T-helper 1 cell treated with Interleukin-12 subunit alpha and Interleukin-12 subunit beta and Interleukin-4 antibody, amounts not matched to agents 30 μg/mL and 1 μg/mL, for 36 hours (primary cell): ENCODE data around the gene CPHXL2.

ENCODE experiments used
- H3K27ac Mint-ChIP-seq: one replicate; pipeline ENCODE4 v1.8.0; 2021; ENCODE audit warnings: mild to moderate bottlenecking, mixed read lengths
- H3K27me3 Mint-ChIP-seq: one replicate; pipeline ENCODE4 v1.8.0; 2021; ENCODE audit warnings: low read depth, mixed read lengths
- H3K36me3 Mint-ChIP-seq: one replicate; pipeline ENCODE4 v1.8.0; 2021; ENCODE audit warnings: low read depth, mixed read lengths
- H3K4me1 Mint-ChIP-seq: one replicate; pipeline ENCODE4 v1.8.0; 2021; ENCODE audit warnings: low read depth, mixed read lengths
- H3K4me3 Mint-ChIP-seq: one replicate; pipeline ENCODE4 v1.8.0; 2021; ENCODE audit warnings: mild to moderate bottlenecking, moderate library complexity, mixed read lengths
- H3K9me3 Mint-ChIP-seq: one replicate; pipeline ENCODE4 v1.8.0; 2021; ENCODE audit warnings: mixed read lengths

CPHXL2 gene

DNA sequence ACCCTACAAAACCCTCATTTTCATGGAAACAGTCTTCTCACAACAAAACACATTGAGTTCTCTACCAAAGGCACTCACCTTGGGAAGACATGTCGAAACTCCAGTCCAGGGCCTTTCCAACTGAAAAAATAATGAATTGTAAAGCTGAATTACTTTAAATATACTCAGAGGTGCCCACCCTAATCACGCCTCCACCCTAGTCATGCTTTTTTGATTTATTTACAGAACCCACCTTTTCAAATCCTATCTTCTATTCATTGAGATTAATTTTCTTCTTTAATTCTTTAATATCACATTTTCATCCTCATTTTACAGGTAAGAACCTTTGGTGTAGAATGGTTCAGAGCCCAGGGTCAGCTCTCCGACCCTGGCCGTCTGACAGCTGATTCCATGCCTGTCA, at the start of gene CPHXL2:
CPHXL2 (minus strand) TSS at position 101 of the 400 bp plus-strand sequence; CDS start at position 91, 10 bp downstream.
- no peaks in the 10 kb centered on the region for H3K9me3 Mint-ChIP-seq
- no peaks in the 10 kb centered on the region for H3K27me3 Mint-ChIP-seq
- H3K36me3 Mint-ChIP-seq = no peaks in the 10 kb centered on the region
- H3K4me3 Mint-ChIP-seq = no peak within 1 kb of the TSS
- no peak within 1 kb of the TSS for H3K27ac Mint-ChIP-seq
- H3K4me1 Mint-ChIP-seq = no peaks in the 10 kb centered on the region

DNA sequence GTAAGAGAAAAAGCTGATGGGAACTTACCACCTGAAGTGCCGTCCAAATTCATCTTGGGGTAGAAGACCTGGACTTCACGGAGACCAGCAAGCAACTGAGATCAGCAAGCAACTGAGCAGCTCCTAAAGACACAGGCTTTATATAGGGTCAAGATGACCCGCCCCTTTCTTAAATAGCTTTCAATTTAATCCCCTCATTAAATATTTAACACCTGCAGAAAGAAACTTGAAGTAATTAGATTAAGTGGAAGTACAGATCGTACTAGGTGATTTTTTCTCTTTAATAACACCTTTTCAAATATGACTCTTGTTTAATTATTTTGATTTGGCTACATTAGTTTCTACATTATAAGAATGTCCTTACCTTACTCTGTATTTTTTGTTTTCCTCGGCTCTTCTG, 49.6 kb upstream of the CPHXL2 start, which contains the start of gene CPHXL:
CPHXL (minus strand) TSS at position 101 of the 400 bp plus-strand sequence; CDS start at position 53, 48 bp downstream.
- no peak within 1 kb of the TSS for H3K4me3 Mint-ChIP-seq

DNA sequence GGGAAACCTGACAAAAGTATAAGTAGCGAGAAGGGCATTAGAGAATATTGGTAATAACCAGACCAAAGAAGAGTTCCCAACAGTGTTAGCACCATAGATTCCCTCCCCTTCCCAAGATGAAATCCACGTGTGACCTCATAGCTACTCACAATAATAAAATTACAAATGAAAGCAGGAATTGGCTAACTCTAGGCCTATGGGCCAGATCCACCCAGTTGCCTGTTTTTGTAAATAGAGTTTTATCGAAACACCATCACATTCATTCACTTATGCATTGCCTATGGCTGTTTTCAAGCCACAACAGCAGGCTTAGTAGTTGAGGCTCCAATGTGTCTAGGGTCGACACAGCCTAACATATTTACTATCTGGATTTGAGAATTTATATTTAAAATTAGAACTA, 41.6 kb upstream of the CPHXL2 start:
- H3K4me1 Mint-ChIP-seq = no peaks in the 10 kb centered on the region
- H3K36me3 Mint-ChIP-seq = no peaks in the 10 kb centered on the region
- no peak overlapping the region for H3K27ac Mint-ChIP-seq
- H3K9me3 Mint-ChIP-seq = no peaks in the 10 kb centered on the region
- no peak overlapping the region for H3K4me3 Mint-ChIP-seq
- no peaks in the 10 kb centered on the region for H3K27me3 Mint-ChIP-seq

More for the DNA sequence above, 49.6 kb upstream of the CPHXL2 start, which contains the start of gene CPHXL:
- H3K36me3 Mint-ChIP-seq = no peaks in the 10 kb centered on the region
- no peaks in the 10 kb centered on the region for H3K9me3 Mint-ChIP-seq
- H3K4me1 Mint-ChIP-seq = no peaks in the 10 kb centered on the region
- no peak within 1 kb of the TSS for H3K27ac Mint-ChIP-seq
- H3K27me3 Mint-ChIP-seq = no peaks in the 10 kb centered on the region

DNA sequence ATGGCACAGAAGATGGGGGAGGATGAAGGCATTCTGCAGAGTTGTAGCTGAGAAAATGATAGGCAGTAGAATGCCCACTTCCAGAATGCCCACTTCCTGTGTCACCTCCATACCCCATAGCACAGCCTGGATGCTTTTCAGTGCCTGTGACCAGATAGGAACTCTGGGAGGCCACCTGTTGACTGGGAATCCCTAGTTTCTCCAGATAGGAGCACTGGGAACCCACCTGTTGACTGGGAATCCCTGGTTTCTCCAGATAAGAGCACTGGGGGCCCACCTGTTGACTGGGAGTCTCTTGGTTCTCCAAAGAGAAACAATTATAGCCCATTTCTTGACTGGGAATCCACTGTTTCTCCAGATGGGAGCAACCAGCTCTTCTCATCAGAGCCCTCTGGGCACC, 37.9 kb upstream of the CPHXL2 start:
- Mint-ChIP-seq H3K27me3 (no peaks in the 10 kb centered on the region), H3K36me3 (no peaks in the 10 kb centered on the region)

DNA sequence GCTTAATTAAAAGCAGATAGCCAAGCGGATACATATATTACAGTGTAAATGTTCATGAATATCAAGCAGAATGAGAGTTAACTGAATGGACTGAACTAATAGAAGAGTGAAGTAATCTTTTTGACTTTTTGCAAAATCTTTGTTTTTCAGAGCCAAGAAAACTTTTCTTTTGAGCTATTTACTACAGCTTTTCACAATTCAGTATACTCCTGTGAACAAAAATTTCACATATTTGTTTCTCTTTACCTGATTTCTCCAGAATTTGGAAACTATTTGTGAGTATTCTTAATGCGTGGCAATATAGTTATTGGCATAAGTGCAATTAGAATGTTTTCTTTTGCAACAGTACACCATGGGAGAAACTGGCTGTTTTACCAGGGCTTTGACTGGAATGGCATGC, 33.5 kb upstream of the CPHXL2 start:
- H3K9me3 Mint-ChIP-seq = peaks cover 13% of the 10 kb centered on the region
- H3K36me3 Mint-ChIP-seq = no peaks in the 10 kb centered on the region
- H3K27ac Mint-ChIP-seq = no peak overlapping the region
- H3K4me3 Mint-ChIP-seq = no peak overlapping the region
- no peaks in the 10 kb centered on the region for H3K27me3 Mint-ChIP-seq
- H3K4me1 Mint-ChIP-seq = no peaks in the 10 kb centered on the region

More for the DNA sequence above, 37.9 kb upstream of the CPHXL2 start:
- no peak overlapping the region for H3K27ac Mint-ChIP-seq
- H3K4me3 Mint-ChIP-seq = no peak overlapping the region
- H3K9me3 Mint-ChIP-seq = peaks cover 6% of the 10 kb centered on the region
- H3K4me1 Mint-ChIP-seq = no peaks in the 10 kb centered on the region

DNA sequence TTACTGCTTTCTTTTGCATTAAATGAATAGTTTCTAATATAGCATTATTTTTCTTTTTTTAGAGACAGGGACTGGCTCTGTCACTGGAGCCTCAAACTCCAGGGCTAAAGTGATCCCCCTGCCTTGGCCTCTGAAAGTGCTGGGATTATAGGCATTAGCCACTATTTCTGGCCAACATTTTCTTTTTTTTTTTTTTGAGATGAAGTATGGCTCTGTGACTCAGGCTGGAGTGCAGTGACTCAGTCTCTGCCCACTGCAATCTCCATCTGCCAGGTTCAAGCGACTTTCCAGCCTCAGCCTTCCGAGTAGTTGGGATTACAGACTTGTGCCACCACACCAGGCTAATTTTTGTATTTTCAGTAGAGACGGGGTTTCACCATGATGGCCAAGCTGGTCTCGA, 26.5 kb upstream of the CPHXL2 start:
- Mint-ChIP-seq H3K4me1 (no peaks in the 10 kb centered on the region), H3K27me3 (no peaks in the 10 kb centered on the region), H3K27ac (no peak overlapping the region), H3K36me3 (no peaks in the 10 kb centered on the region), H3K9me3 (peaks cover under 1% of the 10 kb centered on the region), H3K4me3 (no peak overlapping the region)

DNA sequence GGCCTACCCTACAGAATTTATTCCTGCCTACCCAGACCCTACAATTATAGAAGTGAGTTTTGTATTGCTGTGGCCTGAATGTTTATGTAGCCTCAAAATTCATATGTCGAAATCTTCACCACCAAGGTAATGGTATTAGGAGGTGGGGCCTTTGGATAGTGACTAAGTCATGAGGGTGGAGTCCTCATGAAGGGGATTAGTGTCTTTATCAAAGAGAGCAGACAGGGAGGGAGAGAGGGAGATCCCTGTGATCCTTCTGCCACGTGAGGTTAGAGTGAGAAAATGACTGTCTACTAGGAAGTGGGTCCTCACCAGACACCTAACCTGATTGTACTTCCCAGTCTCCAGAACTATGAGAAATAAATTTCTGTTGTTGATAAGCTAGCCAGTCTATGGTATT, 25.4 kb upstream of the CPHXL2 start:
- no peaks in the 10 kb centered on the region for H3K4me1 Mint-ChIP-seq
- H3K27ac Mint-ChIP-seq = no peak overlapping the region
- H3K36me3 Mint-ChIP-seq = no peaks in the 10 kb centered on the region
- no peaks in the 10 kb centered on the region for H3K27me3 Mint-ChIP-seq
- no peaks in the 10 kb centered on the region for H3K9me3 Mint-ChIP-seq
- no peak overlapping the region for H3K4me3 Mint-ChIP-seq

DNA sequence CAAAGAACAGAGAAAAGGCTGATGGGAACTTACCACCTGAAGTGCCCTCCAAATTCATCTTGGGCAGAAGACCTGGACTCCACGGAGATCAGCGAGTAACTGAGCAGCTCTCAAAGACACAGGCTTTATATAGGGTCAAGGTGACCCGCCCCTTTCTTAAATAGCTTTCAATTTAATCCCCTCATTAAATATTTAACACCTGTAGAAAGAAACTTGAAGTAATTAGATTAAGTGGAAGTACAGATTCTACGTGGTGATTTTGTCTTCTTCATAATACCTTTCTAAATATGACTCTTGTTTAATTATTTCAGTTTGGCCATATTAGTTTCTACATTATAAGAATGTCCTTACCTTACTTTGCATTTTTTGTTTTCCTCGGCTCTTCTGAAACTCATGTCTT, 24.6 kb upstream of the CPHXL2 start, which contains the start of gene DUXB:
DUXB (minus strand) TSS at position 101 of the 400 bp plus-strand sequence; CDS start at position 58, 43 bp downstream.
- H3K4me3 Mint-ChIP-seq = no peak within 1 kb of the TSS
- H3K4me1 Mint-ChIP-seq = no peaks in the 10 kb centered on the region
- H3K27me3 Mint-ChIP-seq = no peaks in the 10 kb centered on the region
- H3K36me3 Mint-ChIP-seq = no peaks in the 10 kb centered on the region
- H3K27ac Mint-ChIP-seq = no peak within 1 kb of the TSS
- H3K9me3 Mint-ChIP-seq = no peaks in the 10 kb centered on the region

DNA sequence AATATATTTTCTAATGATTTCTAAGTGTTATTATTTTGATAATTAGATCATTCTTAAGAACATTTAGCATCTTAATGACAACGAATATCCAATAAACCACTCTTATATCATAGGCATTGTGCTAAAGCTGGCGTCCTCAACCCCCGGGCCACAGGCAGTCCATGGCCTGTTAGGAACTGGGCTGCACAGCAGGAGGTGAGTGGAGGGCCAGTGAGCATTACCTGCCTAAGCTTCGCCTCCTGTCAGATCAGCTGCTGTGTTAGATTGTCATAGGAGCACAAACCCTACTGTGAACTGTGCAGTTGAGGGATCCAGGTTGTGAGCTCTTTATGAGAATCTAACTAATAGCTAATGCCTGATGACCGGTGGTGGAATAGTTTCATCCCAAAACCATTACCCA, 20.8 kb upstream of the CPHXL2 start:
- H3K27ac Mint-ChIP-seq = no peak overlapping the region
- H3K4me3 Mint-ChIP-seq = no peak overlapping the region
- no peaks in the 10 kb centered on the region for H3K27me3 Mint-ChIP-seq
- no peaks in the 10 kb centered on the region for H3K9me3 Mint-ChIP-seq
- no peaks in the 10 kb centered on the region for H3K4me1 Mint-ChIP-seq
- H3K36me3 Mint-ChIP-seq = no peaks in the 10 kb centered on the region

DNA sequence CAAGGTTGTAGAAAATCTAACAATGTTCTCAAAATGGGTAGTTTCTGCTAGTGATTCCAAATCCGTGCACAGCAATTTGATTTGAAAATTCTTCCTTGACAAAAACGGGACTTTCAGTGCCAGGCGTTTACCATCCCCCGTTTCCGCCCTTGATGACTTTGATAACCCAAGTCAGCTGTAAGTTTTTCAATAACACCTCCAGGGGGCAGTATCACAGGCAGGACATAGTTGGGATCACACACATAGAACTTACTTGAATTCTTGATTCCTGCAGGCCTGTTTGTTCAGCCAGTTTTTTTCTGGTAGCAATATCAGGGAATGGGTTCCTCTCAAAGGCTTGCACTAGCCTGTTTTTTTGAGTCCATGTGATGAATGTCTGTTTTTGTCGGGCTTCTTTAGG, 18.9 kb upstream of the CPHXL2 start:
- Mint-ChIP-seq H3K36me3 (no peaks in the 10 kb centered on the region), H3K9me3 (no peaks in the 10 kb centered on the region), H3K4me3 (no peak overlapping the region), H3K27ac (no peak overlapping the region), H3K27me3 (no peaks in the 10 kb centered on the region), H3K4me1 (no peaks in the 10 kb centered on the region)

DNA sequence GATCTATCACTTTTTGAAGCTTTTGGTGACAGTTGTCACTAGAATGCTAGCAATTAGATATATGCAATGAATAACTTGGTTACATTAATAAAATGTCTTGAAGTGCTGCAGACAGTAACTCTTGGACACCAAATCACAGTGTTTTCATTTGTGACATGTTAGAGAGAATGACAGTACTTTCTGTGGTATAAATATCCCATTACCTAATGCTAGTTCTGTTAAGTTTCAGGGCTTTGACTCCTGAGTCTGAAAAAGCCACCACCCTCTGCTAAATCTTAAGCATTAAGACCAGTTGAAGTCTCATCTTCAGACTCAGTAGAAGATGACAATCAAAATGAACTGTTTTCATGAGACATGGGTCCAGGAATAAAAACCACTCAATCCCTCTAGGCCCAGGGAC, 10.6 kb upstream of the CPHXL2 start:
- Mint-ChIP-seq H3K4me1 (no peaks in the 10 kb centered on the region), H3K9me3 (peaks cover 13% of the 10 kb centered on the region), H3K4me3 (no peak overlapping the region), H3K27ac (no peak overlapping the region), H3K36me3 (no peaks in the 10 kb centered on the region), H3K27me3 (peaks cover 4% of the 10 kb centered on the region)

DNA sequence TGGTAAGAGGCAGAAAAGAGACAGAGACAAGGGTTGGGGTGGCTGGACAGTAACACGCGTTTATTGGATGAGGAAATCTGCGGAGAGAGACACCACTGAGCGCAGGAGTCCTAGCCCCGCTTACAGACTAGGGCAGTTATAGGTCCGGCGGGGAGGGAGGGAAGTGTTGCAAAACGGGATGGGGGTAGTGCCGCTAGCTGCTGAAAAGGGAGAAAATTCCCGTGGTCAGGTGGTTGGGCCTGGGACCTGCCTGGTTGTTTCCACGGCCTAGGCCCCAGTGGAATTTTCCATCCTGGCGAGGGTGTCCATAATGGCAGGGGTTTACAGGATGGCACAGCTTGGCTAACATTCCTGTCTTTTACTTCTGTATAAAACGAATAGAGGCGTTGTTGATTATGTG, 5.5 kb upstream of the CPHXL2 start:
- H3K4me1 Mint-ChIP-seq = no peaks in the 10 kb centered on the region
- no peaks in the 10 kb centered on the region for H3K36me3 Mint-ChIP-seq
- H3K9me3 Mint-ChIP-seq = peaks cover 13% of the 10 kb centered on the region
- no peak overlapping the region for H3K4me3 Mint-ChIP-seq
- H3K27ac Mint-ChIP-seq = no peak overlapping the region
- peaks cover 4% of the 10 kb centered on the region for H3K27me3 Mint-ChIP-seq

DNA sequence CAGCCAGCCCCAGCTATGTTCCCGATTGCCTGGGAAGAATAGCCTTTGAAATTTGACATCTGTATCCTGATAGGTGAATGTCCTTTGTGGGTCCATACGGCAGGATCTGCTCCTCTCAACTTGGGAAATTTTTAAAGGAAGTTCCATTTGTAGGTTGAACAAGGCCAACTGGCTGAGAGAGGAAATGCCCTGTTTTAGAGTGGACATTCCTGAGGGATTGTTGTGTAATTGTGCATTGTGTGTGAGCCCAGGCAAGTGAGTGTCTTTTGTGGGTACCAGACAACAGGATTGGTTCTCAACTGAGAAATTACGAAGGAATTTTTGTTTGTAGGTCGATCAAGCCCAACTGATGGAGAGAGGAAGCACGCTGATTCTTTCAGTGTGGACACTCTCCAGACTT, 2.6 kb upstream of the CPHXL2 start:
- H3K27me3 Mint-ChIP-seq = no peaks in the 10 kb centered on the region
- peaks cover 11% of the 10 kb centered on the region for H3K9me3 Mint-ChIP-seq
- H3K4me1 Mint-ChIP-seq = no peaks in the 10 kb centered on the region
- no peak overlapping the region for H3K4me3 Mint-ChIP-seq
- no peaks in the 10 kb centered on the region for H3K36me3 Mint-ChIP-seq
- H3K27ac Mint-ChIP-seq = no peak overlapping the region

DNA sequence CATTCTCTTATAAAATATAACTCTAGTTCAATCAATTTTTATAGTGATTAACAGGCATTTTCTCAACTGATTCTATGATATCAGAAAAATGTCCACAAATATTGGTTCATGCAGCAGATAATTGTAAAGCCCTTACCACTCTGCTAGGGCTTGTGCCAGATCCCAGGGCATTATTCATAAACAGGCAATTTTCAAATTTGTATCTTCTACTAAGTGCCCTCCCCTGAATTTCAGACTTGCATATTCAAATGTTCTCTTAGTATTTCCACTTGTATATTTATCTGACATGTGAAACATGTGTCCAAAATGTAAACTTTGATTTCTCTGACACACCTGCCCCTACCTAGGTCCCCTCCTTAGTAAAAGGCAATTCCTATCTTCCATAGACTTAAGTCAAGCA, 9.3 kb downstream of the CPHXL2 start:
- Mint-ChIP-seq H3K27ac (no peak overlapping the region), H3K4me1 (no peaks in the 10 kb centered on the region), H3K36me3 (no peaks in the 10 kb centered on the region), H3K4me3 (no peak overlapping the region), H3K27me3 (no peaks in the 10 kb centered on the region), H3K9me3 (no peaks in the 10 kb centered on the region)

DNA sequence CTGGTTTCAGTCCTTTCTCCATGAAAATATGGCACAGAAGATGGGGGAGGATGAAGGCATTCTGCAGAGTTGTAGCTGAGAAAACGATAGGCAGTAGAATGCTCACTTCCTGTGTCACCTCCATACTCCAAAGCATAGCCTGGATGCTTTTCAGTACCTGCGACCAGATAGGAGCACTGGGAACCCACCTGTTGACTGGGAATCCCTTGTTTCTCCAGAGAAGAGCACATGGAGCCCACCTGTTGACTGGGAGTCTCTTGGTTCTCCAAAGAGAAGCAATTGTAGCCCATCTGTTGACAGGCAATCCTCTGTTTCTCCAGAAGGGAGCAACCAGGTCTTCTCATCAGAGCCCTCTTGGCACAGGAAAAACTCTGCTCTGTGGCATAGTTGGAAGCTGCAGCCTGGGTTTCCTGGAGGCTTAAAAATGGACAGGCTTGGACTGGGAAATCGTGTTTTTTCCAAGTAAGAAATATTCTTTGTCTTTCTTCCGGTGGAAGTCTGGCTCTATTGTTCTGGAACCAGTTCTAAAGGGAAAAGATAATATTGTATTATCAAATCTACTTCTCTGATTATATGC, 16.0 kb downstream of the CPHXL2 start:
- Mint-ChIP-seq H3K9me3 (no peaks in the 10 kb centered on the region), H3K27ac (no peak overlapping the region), H3K27me3 (no peaks in the 10 kb centered on the region), H3K4me3 (no peak overlapping the region), H3K4me1 (peaks cover 7% of the 10 kb centered on the region), H3K36me3 (peaks cover 28% of the 10 kb centered on the region)

DNA sequence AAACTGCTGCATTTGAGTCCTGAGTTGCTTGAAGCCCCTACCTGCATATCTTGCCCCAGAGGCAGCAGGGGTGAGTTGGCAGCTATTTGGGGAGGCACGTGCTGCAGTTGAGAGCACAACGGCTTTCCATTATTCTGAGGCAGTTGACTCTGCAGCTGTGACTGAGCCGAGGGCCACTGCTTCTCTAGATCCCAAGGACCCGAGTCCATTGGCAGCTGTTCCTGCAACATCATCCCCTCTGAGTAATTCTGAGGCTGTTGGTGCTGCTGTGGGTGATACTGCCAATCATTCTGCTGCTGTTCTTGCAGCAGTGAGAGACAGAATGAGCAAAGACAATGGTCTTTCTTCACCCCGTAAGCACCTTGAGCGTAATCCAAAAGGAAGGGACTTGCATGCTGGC, 16.5 kb downstream of the CPHXL2 start:
- no peaks in the 10 kb centered on the region for H3K27me3 Mint-ChIP-seq
- H3K9me3 Mint-ChIP-seq = no peaks in the 10 kb centered on the region
- H3K4me3 Mint-ChIP-seq = no peak overlapping the region
- peaks cover 8% of the 10 kb centered on the region for H3K4me1 Mint-ChIP-seq
- no peak overlapping the region for H3K27ac Mint-ChIP-seq
- H3K36me3 Mint-ChIP-seq = peaks cover 32% of the 10 kb centered on the region
